LNCaP clone FGC (cell line): Measurements from ENCODE around the gene PPIL1.

ENCODE experiments used
- DNase-seq: peaks from one replicate; pipeline ENCODE4 v3.0.0-alpha.2; 2011; ENCODE audit warnings: low read depth
- H3K4me3 ChIP-seq: 2 replicates; pipeline ENCODE4 v1.5.1; 2011; ENCODE audit warnings: mild to moderate bottlenecking, low read depth, low read length, control low read depth
- TF ChIP-seq, protein P1 (sequence below): IDR thresholded peaks from 2 replicates; pipeline ENCODE4 v1.5.1; 2012; ENCODE audit warnings: mild to moderate bottlenecking; ENCODE audit not compliant: control insufficient read depth, insufficient read depth; ENCODE audit errors: extremely low read depth

The PPIL1 gene

DNA sequence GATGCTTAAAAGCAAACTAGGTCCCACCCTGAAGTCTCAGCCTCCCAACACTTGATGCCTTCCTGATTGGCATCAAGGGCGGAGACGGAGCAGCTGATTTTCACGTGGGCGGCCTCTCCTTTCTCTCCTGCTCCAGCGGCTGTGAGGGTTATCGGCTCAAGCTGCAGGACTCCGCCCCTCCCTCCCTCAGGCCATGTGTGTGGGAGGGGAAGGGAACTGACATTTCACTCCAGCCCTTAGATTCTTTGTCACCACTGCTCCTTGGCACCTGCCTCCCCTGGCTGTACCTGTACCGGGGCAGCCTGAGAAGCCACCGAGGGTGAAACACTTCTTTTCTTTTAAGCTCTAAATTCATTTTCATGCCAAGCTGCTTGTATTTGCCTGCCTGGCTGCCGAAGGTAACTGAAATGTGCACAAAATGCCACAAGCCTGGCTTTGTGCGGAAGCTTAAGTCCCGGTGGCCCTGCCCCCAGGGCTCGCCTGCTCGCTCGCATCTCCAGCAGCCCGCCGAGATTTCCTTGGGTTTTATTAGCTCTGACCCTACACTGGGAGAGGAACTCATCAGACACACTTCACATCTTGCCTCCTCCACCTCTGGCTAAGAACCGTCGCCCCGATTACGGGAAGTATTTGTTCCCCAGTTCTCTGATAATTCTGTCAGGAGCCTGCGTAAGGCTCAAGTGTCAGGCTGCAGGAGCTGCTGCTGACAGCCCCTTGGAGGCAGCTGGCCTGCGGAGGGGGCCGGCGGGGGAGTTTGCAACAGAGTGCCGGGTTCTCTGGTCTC lies 25.8 kb downstream of the PPIL1 start:
- no peak for DNase-seq
- no peak overlapping the region for H3K4me3 ChIP-seq
- TF ChIP-seq, protein P1, sequence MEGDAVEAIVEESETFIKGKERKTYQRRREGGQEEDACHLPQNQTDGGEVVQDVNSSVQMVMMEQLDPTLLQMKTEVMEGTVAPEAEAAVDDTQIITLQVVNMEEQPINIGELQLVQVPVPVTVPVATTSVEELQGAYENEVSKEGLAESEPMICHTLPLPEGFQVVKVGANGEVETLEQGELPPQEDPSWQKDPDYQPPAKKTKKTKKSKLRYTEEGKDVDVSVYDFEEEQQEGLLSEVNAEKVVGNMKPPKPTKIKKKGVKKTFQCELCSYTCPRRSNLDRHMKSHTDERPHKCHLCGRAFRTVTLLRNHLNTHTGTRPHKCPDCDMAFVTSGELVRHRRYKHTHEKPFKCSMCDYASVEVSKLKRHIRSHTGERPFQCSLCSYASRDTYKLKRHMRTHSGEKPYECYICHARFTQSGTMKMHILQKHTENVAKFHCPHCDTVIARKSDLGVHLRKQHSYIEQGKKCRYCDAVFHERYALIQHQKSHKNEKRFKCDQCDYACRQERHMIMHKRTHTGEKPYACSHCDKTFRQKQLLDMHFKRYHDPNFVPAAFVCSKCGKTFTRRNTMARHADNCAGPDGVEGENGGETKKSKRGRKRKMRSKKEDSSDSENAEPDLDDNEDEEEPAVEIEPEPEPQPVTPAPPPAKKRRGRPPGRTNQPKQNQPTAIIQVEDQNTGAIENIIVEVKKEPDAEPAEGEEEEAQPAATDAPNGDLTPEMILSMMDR = no peak

DNA sequence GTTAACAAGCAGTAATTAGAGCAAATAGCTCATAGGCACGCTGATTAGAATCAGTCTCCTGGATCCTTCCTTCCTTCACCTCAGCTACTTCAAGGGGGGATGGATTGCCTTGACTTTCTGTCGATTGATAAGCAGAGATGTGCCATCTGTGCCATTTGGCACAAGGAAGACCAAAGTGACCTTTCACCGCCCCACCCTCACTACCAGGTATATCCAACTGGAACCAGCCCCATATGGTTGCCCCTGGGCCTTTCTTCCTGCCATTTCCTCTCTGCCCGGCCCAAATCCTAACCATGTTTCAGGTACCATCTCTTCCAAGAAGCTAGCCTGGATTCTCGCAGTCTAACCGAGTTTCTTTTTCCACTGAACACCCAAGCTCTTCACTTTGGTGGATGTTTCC lies 26.6 kb downstream of the PPIL1 start:
- no peak overlapping the region for H3K4me3 ChIP-seq
- no peak for DNase-seq
- TF ChIP-seq, protein P1 = no peak

DNA sequence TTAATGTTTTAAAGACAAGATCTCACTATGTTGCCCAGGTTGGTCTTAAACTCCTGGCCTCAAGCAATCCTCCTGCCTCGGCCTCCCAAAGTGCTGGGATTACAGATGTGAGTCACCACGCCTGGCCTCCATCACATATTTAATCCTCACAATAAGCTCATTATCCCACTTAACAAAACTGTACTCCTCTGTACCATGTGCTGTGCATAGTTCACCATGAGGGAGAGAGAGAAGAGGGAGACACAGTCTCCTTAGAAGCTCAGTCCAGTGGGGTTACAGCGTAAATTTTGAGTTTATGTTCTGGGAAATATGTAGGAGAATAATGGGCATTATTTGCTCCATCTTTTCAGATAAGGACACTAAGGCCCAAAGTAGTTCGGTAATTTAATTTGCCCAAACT lies 27.5 kb downstream of the PPIL1 start:
- no peak for DNase-seq
- TF ChIP-seq, protein P1 = no peak
- no peak overlapping the region for H3K4me3 ChIP-seq

- DNase-seq = no peak
- TF ChIP-seq, protein P1 = no peak
- H3K4me3 ChIP-seq = no peak overlapping the region
These were observed 29.4 kb downstream of the PPIL1 start for GRCh38 chr6:36845233-36845632.

GRCh38 chr6:36844232-36845170 lies 30.1 kb downstream of the PPIL1 start:
- no peak for DNase-seq
- H3K4me3 ChIP-seq = no peak overlapping the region
- TF ChIP-seq, protein P1 = no peak

DNA sequence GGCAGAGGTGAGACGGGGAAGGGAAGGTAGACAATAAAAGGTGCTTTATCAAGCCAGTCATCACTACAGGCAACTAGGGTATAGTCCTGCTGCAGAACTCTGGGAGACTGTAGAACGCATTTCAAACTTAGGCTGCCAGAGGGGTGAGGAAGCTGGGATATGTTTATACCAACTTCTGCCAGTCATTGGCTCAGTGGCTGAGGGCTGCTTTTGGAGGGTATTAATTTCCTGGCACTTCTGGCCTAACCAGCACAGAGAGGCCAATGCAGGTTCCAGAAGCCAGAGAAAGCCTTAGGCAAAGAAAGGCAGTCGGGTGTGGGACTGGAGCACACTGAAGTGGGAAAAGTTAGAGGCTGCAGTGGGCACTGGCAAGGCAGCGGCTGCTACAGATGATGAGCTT lies 31.4 kb downstream of the PPIL1 start:
- no peak for DNase-seq
- TF ChIP-seq, protein P1 = no peak
- no peak overlapping the region for H3K4me3 ChIP-seq
